Activated CD4-positive, alpha-beta T cell treated with anti-CD3 and anti-CD28 coated beads, Interleukin-2, amount 50 U/mL, for 16 hours (primary cell): Measurements from ENCODE around the gene WWOX.
"Not testable (repeated sequence)": the region's sequence is repeated elsewhere in the genome, so short reads cannot be mapped to it uniquely, and the experiment has no call there.

Experiments used
- DNase-seq: peaks from one replicate; pipeline ENCODE4 v3.0.0-alpha.2; 2020

Gene WWOX

GRCh38 chr16:78669994-78670393, 570.5 kb downstream of the WWOX start:
- DNase-seq, result no peak

GRCh38 chr16:78672779-78673556, 573.5 kb downstream of the WWOX start:
- DNase-seq, result no peak

- no peak for DNase-seq
Measured at GRCh38 chr16:78673884-78674283, 574.4 kb downstream of the WWOX start.

GRCh38 chr16:78675312-78675711, 575.9 kb downstream of the WWOX start:
- DNase-seq, result no peak

GRCh38 chr16:78675951-78676792, 576.7 kb downstream of the WWOX start:
- DNase-seq, result no peak

GRCh38 chr16:78677181-78677731, 577.8 kb downstream of the WWOX start:
- no peak for DNase-seq

GRCh38 chr16:78679546-78679945, 580.1 kb downstream of the WWOX start:
- no peak for DNase-seq

- no peak for DNase-seq
Measured at GRCh38 chr16:78681743-78682142, 582.3 kb downstream of the WWOX start.

GRCh38 chr16:78684030-78684611, 584.7 kb downstream of the WWOX start:
- DNase-seq, result no peak

- DNase-seq, result no peak
Measured at GRCh38 chr16:78684655-78685375, 585.4 kb downstream of the WWOX start.

- DNase-seq, result no peak
Measured at GRCh38 chr16:78686601-78687000, 587.1 kb downstream of the WWOX start.

- DNase-seq, result no peak
Measured at GRCh38 chr16:78689028-78689427, 589.6 kb downstream of the WWOX start.

- DNase-seq, result no peak
Measured at GRCh38 chr16:78689536-78689935, 590.1 kb downstream of the WWOX start.

GRCh38 chr16:78690510-78690909, 591.1 kb downstream of the WWOX start:
- DNase-seq, result no peak

- not testable (repeated sequence) for DNase-seq
Measured at GRCh38 chr16:78691746-78692145, 592.3 kb downstream of the WWOX start.

- DNase-seq, result no peak
Measured at GRCh38 chr16:78693496-78693895, 594.0 kb downstream of the WWOX start.

- DNase-seq, result no peak
Measured at GRCh38 chr16:78694414-78694813, 595.0 kb downstream of the WWOX start.

GRCh38 chr16:78695391-78695790, 595.9 kb downstream of the WWOX start:
- no peak for DNase-seq

- no peak for DNase-seq
Measured at GRCh38 chr16:78696797-78697196, 597.3 kb downstream of the WWOX start.

GRCh38 chr16:78697426-78697825, 598.0 kb downstream of the WWOX start:
- DNase-seq, result no peak

- no peak for DNase-seq
Measured at GRCh38 chr16:78703936-78704335, 604.5 kb downstream of the WWOX start.

GRCh38 chr16:78704416-78704815, 605.0 kb downstream of the WWOX start:
- DNase-seq, result no peak

- DNase-seq, result peak; percentile 66
Measured at GRCh38 chr16:78705694-78706093, 606.2 kb downstream of the WWOX start.
